MG63 (cell line): Measurements from ENCODE around the gene PBX3. TPM values are rescaled to one million over a fixed set of nuclear protein-coding genes. Genes with fewer than 3 reads are reported as not detected.
"Not testable (repeated sequence)": the region's sequence is repeated elsewhere in the genome, so short reads cannot be mapped to it uniquely, and the experiment has no call there.

Experiments used
- DNase-seq: peaks from one replicate; pipeline ENCODE4 v3.0.0-alpha.2; 2020
- H3K27me3 ChIP-seq: fragments of 250-450 bp; sonication (Bioruptor Pico); 2 replicates; pipeline ENCODE4 v1.5.1; 2020; ENCODE audit warnings: mild to moderate bottlenecking, moderate library complexity
- H3K36me3 ChIP-seq: fragments of 250-450 bp; sonication (Bioruptor Pico); 2 replicates; pipeline ENCODE4 v1.5.1; 2020; ENCODE audit warnings: mild to moderate bottlenecking, moderate library complexity
- H3K4me3 ChIP-seq: fragments of 250-450 bp; sonication (Bioruptor Pico); 2 replicates; pipeline ENCODE4 v1.5.1; 2020; ENCODE audit warnings: mild to moderate bottlenecking, moderate library complexity
- H3K9me3 ChIP-seq: fragments of 250-450 bp; sonication (Bioruptor Pico); 2 replicates; pipeline ENCODE4 v1.5.1; 2020; ENCODE audit warnings: mild to moderate bottlenecking, moderate library complexity
- total RNA-seq: library from RNA; depleted of rRNA; stranded (reverse); fragments of >200 nt; shearing (Covaris generic); gene quantifications from 2 replicates; pipeline ENCODE4 v1.2.3, GENCODE V29; 2014; ENCODE audit warnings: low replicate concordance

Gene PBX3
- total RNA-seq, 1 experiment from 2014 or later, result 12.4 TPM

- no peak overlapping the region for H3K4me3 ChIP-seq
- H3K27me3 ChIP-seq, result no peaks in the 10 kb centered on the region
- no peaks in the 10 kb centered on the region for H3K9me3 ChIP-seq
- DNase-seq, result no peak
- H3K36me3 ChIP-seq, result no peaks in the 10 kb centered on the region
Observed at GRCh38 chr9:125761676-125762450, 14.7 kb downstream of the PBX3 start.

GRCh38 chr9:125763394-125763801, 16.2 kb downstream of the PBX3 start:
- no peak for DNase-seq
- Histone ChIP-seq H3K27me3 (no peaks in the 10 kb centered on the region), H3K9me3 (no peaks in the 10 kb centered on the region), H3K36me3 (no peaks in the 10 kb centered on the region), H3K4me3 (no peak overlapping the region)

- Histone ChIP-seq H3K36me3 (no peaks in the 10 kb centered on the region), H3K27me3 (no peaks in the 10 kb centered on the region), H3K4me3 (no peak overlapping the region), H3K9me3 (no peaks in the 10 kb centered on the region)
- DNase-seq, result no peak
Observed at GRCh38 chr9:125764198-125764597, 17.0 kb downstream of the PBX3 start.

- Histone ChIP-seq H3K9me3 (no peaks in the 10 kb centered on the region), H3K4me3 (no peak overlapping the region), H3K27me3 (no peaks in the 10 kb centered on the region), H3K36me3 (no peaks in the 10 kb centered on the region)
- no peak for DNase-seq
Observed at GRCh38 chr9:125766468-125767221, 19.5 kb downstream of the PBX3 start.

- Histone ChIP-seq H3K9me3 (no peaks in the 10 kb centered on the region), H3K36me3 (no peaks in the 10 kb centered on the region), H3K4me3 (no peak overlapping the region), H3K27me3 (no peaks in the 10 kb centered on the region)
- DNase-seq, result no peak
Observed at GRCh38 chr9:125767349-125767748, 20.2 kb downstream of the PBX3 start.

GRCh38 chr9:125768803-125769202, 21.6 kb downstream of the PBX3 start:
- no peak overlapping the region for H3K4me3 ChIP-seq
- H3K27me3 ChIP-seq, result no peaks in the 10 kb centered on the region
- no peaks in the 10 kb centered on the region for H3K36me3 ChIP-seq
- DNase-seq, result no peak
- no peaks in the 10 kb centered on the region for H3K9me3 ChIP-seq

GRCh38 chr9:125771037-125771436, 23.9 kb downstream of the PBX3 start:
- DNase-seq, result no peak
- H3K9me3 ChIP-seq, result peaks cover 4% of the 10 kb centered on the region; the same call in 1 of the 2 replicates
- no peaks in the 10 kb centered on the region for H3K36me3 ChIP-seq
- H3K4me3 ChIP-seq, result no peak overlapping the region
- no peaks in the 10 kb centered on the region for H3K27me3 ChIP-seq

GRCh38 chr9:125772740-125773139, 25.6 kb downstream of the PBX3 start:
- H3K36me3 ChIP-seq, result no peaks in the 10 kb centered on the region
- H3K27me3 ChIP-seq, result no peaks in the 10 kb centered on the region
- no peak for DNase-seq
- H3K9me3 ChIP-seq, result peaks cover 4% of the 10 kb centered on the region; the same call in 1 of the 2 replicates
- H3K4me3 ChIP-seq, result no peak overlapping the region

GRCh38 chr9:125774106-125774505, 26.9 kb downstream of the PBX3 start:
- Histone ChIP-seq H3K27me3 (no peaks in the 10 kb centered on the region), H3K36me3 (no peaks in the 10 kb centered on the region), H3K4me3 (no peak overlapping the region), H3K9me3 (peaks cover 4% of the 10 kb centered on the region; the same call in 1 of the 2 replicates)
- no peak for DNase-seq

GRCh38 chr9:125776789-125777188, 29.6 kb downstream of the PBX3 start:
- not testable (repeated sequence) for H3K36me3 ChIP-seq, H3K27me3 ChIP-seq, DNase-seq, H3K4me3 ChIP-seq, H3K9me3 ChIP-seq

GRCh38 chr9:125778538-125779219, 31.5 kb downstream of the PBX3 start:
- H3K9me3 ChIP-seq, result peaks cover 11% of the 10 kb centered on the region; the same call in 1 of the 2 replicates
- not testable (repeated sequence) for H3K4me3 ChIP-seq, H3K36me3 ChIP-seq, H3K27me3 ChIP-seq, DNase-seq

- H3K4me3 ChIP-seq, DNase-seq: not testable (repeated sequence)
Observed at GRCh38 chr9:125779220-125779565, 32.0 kb downstream of the PBX3 start.

GRCh38 chr9:125782718-125783117, 35.5 kb downstream of the PBX3 start:
- DNase-seq, result no peak
- Histone ChIP-seq H3K4me3 (no peak overlapping the region), H3K9me3 (peaks cover 7% of the 10 kb centered on the region; the same call in 1 of the 2 replicates), H3K36me3 (no peaks in the 10 kb centered on the region), H3K27me3 (no peaks in the 10 kb centered on the region)

More at GRCh38 chr9:125779220-125779565, 32.0 kb downstream of the PBX3 start:
- not testable (repeated sequence) for H3K36me3 ChIP-seq, H3K27me3 ChIP-seq
- peaks cover 11% of the 10 kb centered on the region; the same call in 1 of the 2 replicates for H3K9me3 ChIP-seq

GRCh38 chr9:125784286-125785049, 37.3 kb downstream of the PBX3 start:
- Histone ChIP-seq H3K4me3 (no peak overlapping the region), H3K36me3 (no peaks in the 10 kb centered on the region), H3K9me3 (peaks cover 7% of the 10 kb centered on the region; the same call in 1 of the 2 replicates), H3K27me3 (no peaks in the 10 kb centered on the region)
- DNase-seq, result peak; percentile 27

- no peaks in the 10 kb centered on the region for H3K36me3 ChIP-seq
- no peak for DNase-seq
Observed at GRCh38 chr9:125785248-125785751, 38.1 kb downstream of the PBX3 start.

GRCh38 chr9:125787715-125788114, 40.5 kb downstream of the PBX3 start:
- no peaks in the 10 kb centered on the region for H3K27me3 ChIP-seq
- no peaks in the 10 kb centered on the region for H3K36me3 ChIP-seq
- no peak overlapping the region for H3K4me3 ChIP-seq
- no peaks in the 10 kb centered on the region; the same call in 1 of the 2 replicates for H3K9me3 ChIP-seq
- no peak for DNase-seq

More at GRCh38 chr9:125785248-125785751, 38.1 kb downstream of the PBX3 start:
- Histone ChIP-seq H3K27me3 (no peaks in the 10 kb centered on the region), H3K9me3 (peaks cover 7% of the 10 kb centered on the region; the same call in 1 of the 2 replicates), H3K4me3 (no peak overlapping the region)
